GM23338 (cell line): Measurements from ENCODE around the gene UCP1. TPM values are rescaled to one million over a fixed set of nuclear protein-coding genes. Genes with fewer than 3 reads are reported as not detected.

ENCODE experiments used
- CREB1 ChIP-seq: fragments of 250-450 bp; sonication (Bioruptor Pico); IDR thresholded peaks from 2 replicates; pipeline ENCODE4 v1.5.0; 2020; ENCODE audit warnings: low read depth, mild to moderate bottlenecking, moderate library complexity
- ETS1 ChIP-seq: IDR thresholded peaks from 2 replicates; pipeline ENCODE4 v1.6.1; 2016; ENCODE audit warnings: antibody characterized with exemption
- EZH2 ChIP-seq: fragments of 200-600 bp; sonication (generic); IDR thresholded peaks from one replicate; pipeline ENCODE4 v1.8.0; 2017; ENCODE audit warnings: antibody characterized with exemption, mild to moderate bottlenecking, low read depth; ENCODE audit not compliant: unreplicated experiment
- EZH2phosphoT487 ChIP-seq: fragments of 200-600 bp; sonication (generic); IDR thresholded peaks from one replicate; pipeline ENCODE4 v1.8.1; 2018; ENCODE audit warnings: antibody characterized with exemption; ENCODE audit not compliant: unreplicated experiment
- JUNB ChIP-seq: IDR thresholded peaks from one replicate; pipeline ENCODE4 v1.6.1; 2016; ENCODE audit warnings: antibody characterized with exemption; ENCODE audit not compliant: unreplicated experiment
- NANOG ChIP-seq: IDR thresholded peaks from 2 replicates; pipeline ENCODE4 v1.6.1; 2016; ENCODE audit warnings: antibody characterized with exemption, borderline replicate concordance
- POLR2AphosphoS5 ChIP-seq: IDR thresholded peaks from 2 replicates; pipeline ENCODE4 v1.6.1; 2016; ENCODE audit warnings: antibody characterized with exemption, low read depth
- polyA plus RNA-seq: library from polyadenylated mRNA; unstranded; fragments of >200 nt; fragmentation: Nextera tagmentation; extraction: Ambion mirVana; gene quantifications from 2 replicates; pipeline ENCODE4 v1.2.1, GENCODE V29; 2016
- total RNA-seq: library from RNA; depleted of rRNA; stranded (reverse); fragments of >200 nt; shearing (Covaris generic); gene quantifications from 2 replicates; pipeline ENCODE4 v1.2.3, GENCODE V29; 2014
- TF ChIP-seq, protein P1 (sequence below): fragments of 250-450 bp; sonication (Bioruptor Pico); IDR thresholded peaks from 2 replicates; pipeline ENCODE4 v1.5.0; 2020; ENCODE audit warnings: mild to moderate bottlenecking, moderate library complexity

Gene UCP1
- total and polyA plus RNA-seq, 2 experiments from 2014 or later, result 0.21 TPM; not detected in 1

DNA sequence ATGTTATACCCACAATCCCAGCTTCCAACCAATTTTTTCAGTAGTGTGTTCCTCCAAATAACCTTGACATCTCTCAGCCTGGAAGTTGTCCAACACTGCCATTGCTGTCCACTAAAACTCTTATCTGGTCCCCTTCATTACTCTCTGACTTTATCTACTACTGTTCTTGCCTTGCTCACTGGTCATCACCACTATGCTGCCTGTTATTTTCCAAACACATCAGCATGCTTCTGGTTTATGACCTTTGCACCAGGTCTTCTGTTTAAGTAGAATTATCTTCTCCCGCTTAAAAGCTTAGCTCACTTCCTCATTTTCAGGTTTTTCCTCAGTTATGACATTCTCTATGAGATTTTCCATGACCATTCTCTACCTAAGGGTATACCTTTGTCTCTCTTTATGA lies 39.3 kb downstream of the UCP1 start (continued):
- TF ChIP-seq, protein P1, sequence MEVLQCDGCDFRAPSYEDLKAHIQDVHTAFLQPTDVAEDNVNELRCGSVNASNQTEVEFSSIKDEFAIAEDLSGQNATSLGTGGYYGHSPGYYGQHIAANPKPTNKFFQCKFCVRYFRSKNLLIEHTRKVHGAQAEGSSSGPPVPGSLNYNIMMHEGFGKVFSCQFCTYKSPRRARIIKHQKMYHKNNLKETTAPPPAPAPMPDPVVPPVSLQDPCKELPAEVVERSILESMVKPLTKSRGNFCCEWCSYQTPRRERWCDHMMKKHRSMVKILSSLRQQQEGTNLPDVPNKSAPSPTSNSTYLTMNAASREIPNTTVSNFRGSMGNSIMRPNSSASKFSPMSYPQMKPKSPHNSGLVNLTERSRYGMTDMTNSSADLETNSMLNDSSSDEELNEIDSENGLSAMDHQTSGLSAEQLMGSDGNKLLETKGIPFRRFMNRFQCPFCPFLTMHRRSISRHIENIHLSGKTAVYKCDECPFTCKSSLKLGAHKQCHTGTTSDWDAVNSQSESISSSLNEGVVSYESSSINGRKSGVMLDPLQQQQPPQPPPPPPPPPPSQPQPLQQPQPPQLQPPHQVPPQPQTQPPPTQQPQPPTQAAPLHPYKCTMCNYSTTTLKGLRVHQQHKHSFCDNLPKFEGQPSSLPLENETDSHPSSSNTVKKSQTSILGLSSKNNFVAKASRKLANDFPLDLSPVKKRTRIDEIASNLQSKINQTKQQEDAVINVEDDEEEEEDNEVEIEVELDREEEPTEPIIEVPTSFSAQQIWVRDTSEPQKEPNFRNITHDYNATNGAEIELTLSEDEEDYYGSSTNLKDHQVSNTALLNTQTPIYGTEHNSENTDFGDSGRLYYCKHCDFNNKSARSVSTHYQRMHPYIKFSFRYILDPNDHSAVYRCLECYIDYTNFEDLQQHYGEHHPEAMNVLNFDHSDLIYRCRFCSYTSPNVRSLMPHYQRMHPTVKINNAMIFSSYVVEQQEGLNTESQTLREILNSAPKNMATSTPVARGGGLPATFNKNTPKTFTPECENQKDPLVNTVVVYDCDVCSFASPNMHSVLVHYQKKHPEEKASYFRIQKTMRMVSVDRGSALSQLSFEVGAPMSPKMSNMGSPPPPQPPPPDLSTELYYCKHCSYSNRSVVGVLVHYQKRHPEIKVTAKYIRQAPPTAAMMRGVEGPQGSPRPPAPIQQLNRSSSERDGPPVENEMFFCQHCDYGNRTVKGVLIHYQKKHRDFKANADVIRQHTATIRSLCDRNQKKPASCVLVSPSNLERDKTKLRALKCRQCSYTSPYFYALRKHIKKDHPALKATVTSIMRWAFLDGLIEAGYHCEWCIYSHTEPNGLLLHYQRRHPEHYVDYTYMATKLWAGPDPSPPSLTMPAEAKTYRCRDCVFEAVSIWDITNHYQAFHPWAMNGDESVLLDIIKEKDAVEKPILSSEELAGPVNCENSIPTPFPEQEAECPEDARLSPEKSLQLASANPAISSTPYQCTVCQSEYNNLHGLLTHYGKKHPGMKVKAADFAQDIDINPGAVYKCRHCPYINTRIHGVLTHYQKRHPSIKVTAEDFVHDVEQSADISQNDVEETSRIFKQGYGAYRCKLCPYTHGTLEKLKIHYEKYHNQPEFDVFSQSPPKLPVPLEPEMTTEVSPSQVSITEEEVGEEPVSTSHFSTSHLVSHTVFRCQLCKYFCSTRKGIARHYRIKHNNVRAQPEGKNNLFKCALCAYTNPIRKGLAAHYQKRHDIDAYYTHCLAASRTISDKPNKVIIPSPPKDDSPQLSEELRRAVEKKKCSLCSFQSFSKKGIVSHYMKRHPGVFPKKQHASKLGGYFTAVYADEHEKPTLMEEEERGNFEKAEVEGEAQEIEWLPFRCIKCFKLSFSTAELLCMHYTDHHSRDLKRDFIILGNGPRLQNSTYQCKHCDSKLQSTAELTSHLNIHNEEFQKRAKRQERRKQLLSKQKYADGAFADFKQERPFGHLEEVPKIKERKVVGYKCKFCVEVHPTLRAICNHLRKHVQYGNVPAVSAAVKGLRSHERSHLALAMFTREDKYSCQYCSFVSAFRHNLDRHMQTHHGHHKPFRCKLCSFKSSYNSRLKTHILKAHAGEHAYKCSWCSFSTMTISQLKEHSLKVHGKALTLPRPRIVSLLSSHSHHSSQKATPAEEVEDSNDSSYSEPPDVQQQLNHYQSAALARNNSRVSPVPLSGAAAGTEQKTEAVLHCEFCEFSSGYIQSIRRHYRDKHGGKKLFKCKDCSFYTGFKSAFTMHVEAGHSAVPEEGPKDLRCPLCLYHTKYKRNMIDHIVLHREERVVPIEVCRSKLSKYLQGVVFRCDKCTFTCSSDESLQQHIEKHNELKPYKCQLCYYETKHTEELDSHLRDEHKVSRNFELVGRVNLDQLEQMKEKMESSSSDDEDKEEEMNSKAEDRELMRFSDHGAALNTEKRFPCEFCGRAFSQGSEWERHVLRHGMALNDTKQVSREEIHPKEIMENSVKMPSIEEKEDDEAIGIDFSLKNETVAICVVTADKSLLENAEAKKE (CRISPR knock-in tag), result no peak
- TF ChIP-seq JUNB (no peak), ETS1 (no peak), EZH2 (no peak), CREB1 (CRISPR knock-in tag) (no peak), POLR2AphosphoS5 (no peak), NANOG (no peak), EZH2phosphoT487 (no peak)
